ENCODE measurements around the gene SORCS2. TPM values are rescaled to one million over a fixed set of nuclear protein-coding genes. Genes with fewer than 3 reads are reported as not detected.

The SORCS2 gene
- total RNA-seq, 4 donors from 2014 or later = 0.07 to 1.2 (median 0.11) TPM

DNA sequence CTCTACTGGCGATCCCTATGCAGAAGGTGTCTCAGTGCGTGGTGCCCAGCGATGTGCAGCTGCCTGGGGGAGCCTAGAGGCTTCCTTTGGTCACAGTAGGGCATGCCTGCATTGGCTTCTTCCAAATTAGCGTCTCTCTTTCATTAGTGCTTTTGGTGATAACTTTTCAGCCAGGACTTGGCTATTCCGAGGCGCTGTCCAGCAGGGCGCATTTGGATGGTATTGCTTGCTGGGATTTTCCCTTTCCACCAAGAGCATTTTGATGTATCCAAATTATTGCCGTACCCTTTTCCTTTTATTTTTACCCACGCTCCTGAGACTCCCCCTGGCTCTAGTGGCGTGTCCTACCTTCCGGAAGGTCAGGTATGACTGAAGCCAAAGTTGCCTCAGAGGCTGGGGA, 101.4 kb downstream of the SORCS2 start:
- no peak for DNase-seq
- TF ChIP-seq POLR2A (IDR thresholded peaks at IDR 0.05) = no peak
- TF ChIP-seq, protein P1, sequence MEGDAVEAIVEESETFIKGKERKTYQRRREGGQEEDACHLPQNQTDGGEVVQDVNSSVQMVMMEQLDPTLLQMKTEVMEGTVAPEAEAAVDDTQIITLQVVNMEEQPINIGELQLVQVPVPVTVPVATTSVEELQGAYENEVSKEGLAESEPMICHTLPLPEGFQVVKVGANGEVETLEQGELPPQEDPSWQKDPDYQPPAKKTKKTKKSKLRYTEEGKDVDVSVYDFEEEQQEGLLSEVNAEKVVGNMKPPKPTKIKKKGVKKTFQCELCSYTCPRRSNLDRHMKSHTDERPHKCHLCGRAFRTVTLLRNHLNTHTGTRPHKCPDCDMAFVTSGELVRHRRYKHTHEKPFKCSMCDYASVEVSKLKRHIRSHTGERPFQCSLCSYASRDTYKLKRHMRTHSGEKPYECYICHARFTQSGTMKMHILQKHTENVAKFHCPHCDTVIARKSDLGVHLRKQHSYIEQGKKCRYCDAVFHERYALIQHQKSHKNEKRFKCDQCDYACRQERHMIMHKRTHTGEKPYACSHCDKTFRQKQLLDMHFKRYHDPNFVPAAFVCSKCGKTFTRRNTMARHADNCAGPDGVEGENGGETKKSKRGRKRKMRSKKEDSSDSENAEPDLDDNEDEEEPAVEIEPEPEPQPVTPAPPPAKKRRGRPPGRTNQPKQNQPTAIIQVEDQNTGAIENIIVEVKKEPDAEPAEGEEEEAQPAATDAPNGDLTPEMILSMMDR (IDR thresholded peaks at IDR 0.05 in 4 of 5, conservative IDR thresholded peaks at IDR 0.05 in 1 of 5) = no peak
- no peaks in the 10 kb centered on the region for H3K9me3 ChIP-seq
- peaks cover 0 to 13% (median 6%) of the 10 kb centered on the region in 3 donors for H3K27me3 ChIP-seq
- H3K27ac ChIP-seq = no peak overlapping the region
- ATAC-seq = no peak
- in situ Hi-C loops (cut with MboI; ENCODE audit: low sequenced_read_pairs in 4 of 4) = loop anchor here (5.0 to 10.0 kb wide), 3 partner anchors 96 to 101 kb away; partner anchors contain the start of gene SORCS2 (in 3 of the 4)
- intact Hi-C loops (cut with DNase I; ENCODE audit: low total_unique reads) = no loop called here
- H3K4me3 ChIP-seq = no peak overlapping the region
- no peaks in the 10 kb centered on the region for H3K4me1 ChIP-seq
- H3K36me3 ChIP-seq = no peaks in the 10 kb centered on the region

DNA sequence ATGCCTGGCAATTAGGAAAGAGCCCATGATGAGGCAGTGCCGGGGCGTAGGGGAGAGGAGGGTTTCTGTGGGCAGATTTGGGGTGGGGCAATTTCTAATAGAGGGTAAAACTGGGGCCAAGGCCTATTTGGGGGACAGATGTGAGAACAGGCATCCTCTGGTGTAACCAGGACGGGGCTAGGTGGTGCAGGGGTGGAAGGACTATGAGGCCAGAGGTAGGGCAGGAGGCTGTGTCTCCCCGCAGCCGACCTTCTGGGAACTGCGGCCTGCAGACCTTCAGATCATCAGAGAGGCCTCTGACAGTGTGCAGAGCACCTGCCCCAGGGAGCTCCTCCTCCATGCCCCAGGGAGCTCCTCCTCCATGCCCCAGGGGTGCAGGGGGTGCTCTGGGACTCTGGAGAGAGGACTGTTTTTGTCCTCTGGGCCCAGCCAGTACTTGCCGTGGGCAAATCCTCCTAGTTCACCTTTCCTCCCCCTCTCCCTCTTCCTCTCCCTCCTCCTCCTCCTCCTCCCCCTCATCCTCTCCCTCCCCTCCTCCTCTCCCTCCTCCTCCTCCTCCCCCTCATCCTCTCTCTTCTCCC, 101.9 kb downstream of the SORCS2 start:
- in situ Hi-C loops (cut with MboI; ENCODE audit: low sequenced_read_pairs in 4 of 4) = loop anchor here (5.0 to 10.0 kb wide), 3 partner anchors 97 to 102 kb away; partner anchors contain the start of gene SORCS2 (in 3 of the 4)

DNA sequence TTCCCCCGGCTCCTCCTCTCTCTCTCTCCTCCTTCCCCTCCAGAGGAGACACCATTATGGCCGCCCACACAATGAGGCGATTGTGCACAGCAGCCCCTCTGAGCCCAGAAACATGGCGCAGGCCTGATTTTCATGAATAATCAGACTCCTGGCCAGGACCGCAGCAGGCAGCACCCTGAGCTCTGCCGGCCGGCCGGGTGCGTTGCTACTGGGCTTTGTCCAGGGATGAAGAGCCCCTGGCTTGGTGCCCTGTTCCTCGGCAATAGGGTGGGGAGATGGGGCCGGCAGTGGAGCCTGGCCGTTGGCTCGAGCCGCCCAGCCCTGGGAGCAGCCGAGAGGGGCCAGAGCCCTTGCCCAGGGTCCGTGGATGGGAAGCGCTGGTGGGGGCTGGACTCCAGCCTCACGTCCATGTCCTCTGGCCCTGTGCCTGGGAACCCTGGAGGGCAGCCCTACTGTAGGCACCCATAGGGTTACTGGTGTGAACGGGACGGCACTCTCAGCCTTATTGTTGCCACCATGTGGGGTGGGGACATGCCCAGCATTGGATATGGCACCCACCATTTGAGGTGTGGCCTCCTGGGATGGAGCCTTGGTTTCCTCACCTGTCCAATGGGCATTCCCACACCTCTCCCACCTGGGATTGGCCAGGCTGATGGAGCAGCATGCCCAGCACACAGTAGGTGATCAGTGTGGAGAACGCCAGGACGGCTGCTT, 103.0 kb downstream of the SORCS2 start:
- in situ Hi-C loops (cut with MboI; ENCODE audit: low sequenced_read_pairs in 4 of 4) (loop anchor here in 2 of 4 donors (10.0 kb wide), 1 partner anchor 101 kb away; the partner anchor contains the start of gene SORCS2 (in 2 of the 2)), intact Hi-C loops (cut with DNase I; ENCODE audit: low total_unique reads) (no loop called here)
- no peak for ATAC-seq
- Histone ChIP-seq H3K27ac (no peak overlapping the region), H3K9me3 (no peaks in the 10 kb centered on the region), H3K4me1 (no peaks in the 10 kb centered on the region), H3K36me3 (no peaks in the 10 kb centered on the region), H3K27me3 (peaks cover 0 to 18% (median 6%) of the 10 kb centered on the region in 3 donors), H3K4me3 (no peak overlapping the region)
- no peak for DNase-seq
- TF ChIP-seq, protein P1 (IDR thresholded peaks at IDR 0.05 in 4 of 5, conservative IDR thresholded peaks at IDR 0.05 in 1 of 5) = no peak
- no peak for TF ChIP-seq POLR2A (IDR thresholded peaks at IDR 0.05)

More for the DNA sequence above, 101.9 kb downstream of the SORCS2 start:
- Histone ChIP-seq H3K27ac (no peak overlapping the region), H3K4me1 (no peaks in the 10 kb centered on the region), H3K4me3 (no peak overlapping the region), H3K27me3 (peaks cover 0 to 13% (median 6%) of the 10 kb centered on the region in 3 donors), H3K36me3 (no peaks in the 10 kb centered on the region), H3K9me3 (no peaks in the 10 kb centered on the region)
- ATAC-seq (no peak), DNase-seq (no peak)
- intact Hi-C loops (cut with DNase I; ENCODE audit: low total_unique reads) = no loop called here
- TF ChIP-seq POLR2A (IDR thresholded peaks at IDR 0.05) = no peak
- TF ChIP-seq, protein P1 (IDR thresholded peaks at IDR 0.05 in 4 of 5, conservative IDR thresholded peaks at IDR 0.05 in 1 of 5) = no peak

DNA sequence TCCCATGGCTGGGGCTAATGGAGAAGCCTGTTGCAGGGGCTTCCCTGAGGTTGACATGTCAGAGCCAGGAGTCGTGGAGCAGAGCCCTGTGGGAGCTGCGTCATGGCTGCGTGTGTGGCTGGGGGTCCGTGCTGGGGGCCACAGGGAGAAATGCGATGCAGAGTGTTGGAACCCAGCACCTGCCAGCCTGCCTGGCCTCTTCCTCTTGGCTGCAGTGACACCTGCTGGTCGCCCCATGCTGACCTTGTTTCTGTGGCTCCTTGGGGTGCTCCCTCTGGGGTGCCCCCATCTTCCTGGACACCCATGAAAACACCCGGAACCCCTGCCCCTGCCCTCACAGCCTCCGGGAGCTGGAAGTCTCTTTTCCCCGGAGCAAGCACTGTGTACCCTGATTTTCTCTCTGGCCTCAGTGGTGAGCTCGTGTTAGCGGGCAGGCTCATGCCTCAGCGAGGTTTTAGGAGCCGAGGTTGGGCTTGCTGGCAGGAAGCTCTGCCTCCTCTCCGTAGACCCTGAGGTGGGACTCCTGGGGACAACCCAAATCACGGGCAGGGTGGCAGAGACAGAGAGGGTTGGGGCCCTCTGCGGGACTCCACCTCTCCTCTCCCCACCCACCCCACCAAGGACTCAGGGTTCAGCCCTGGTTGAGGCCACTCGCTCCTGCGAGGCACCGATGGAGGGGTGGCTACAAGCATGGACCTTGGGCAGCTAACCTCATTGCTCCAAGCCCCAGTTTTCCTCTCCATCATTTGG, 103.7 kb downstream of the SORCS2 start:
- TF ChIP-seq POLR2A (IDR thresholded peaks at IDR 0.05) = no peak
- TF ChIP-seq, protein P1 (IDR thresholded peaks at IDR 0.05 in 4 of 5, conservative IDR thresholded peaks at IDR 0.05 in 1 of 5) = peak; percentile 72 to 84 (median 80)
- Histone ChIP-seq H3K4me1 (no peaks in the 10 kb centered on the region), H3K9me3 (no peaks in the 10 kb centered on the region), H3K4me3 (no peak overlapping the region), H3K36me3 (no peaks in the 10 kb centered on the region), H3K27ac (no peak overlapping the region), H3K27me3 (peaks cover 0 to 18% (median 6%) of the 10 kb centered on the region in 3 donors)
- ATAC-seq = peak; percentile 25 to 61
- intact Hi-C loops (cut with DNase I; ENCODE audit: low total_unique reads) (loop anchor here (1.0 kb wide), 1 partner anchor 104 kb away; the partner anchor contains the start of gene SORCS2), in situ Hi-C loops (cut with MboI; ENCODE audit: low sequenced_read_pairs in 4 of 4) (loop anchor here in 2 of 4 donors (10.0 kb wide), 1 partner anchor 101 kb away; the partner anchor contains the start of gene SORCS2 (in 2 of the 2))
- DNase-seq = no peak

Measured in gastrocnemius medialis (tissue), 4 donors.